Kidney (tissue), 14 donors: Measurements from ENCODE around the gene HSDL1. TPM values are rescaled to one million over a fixed set of nuclear protein-coding genes. Genes with fewer than 3 reads are reported as not detected.

ENCODE experiments used
- DNase-seq, 5 donors: peaks; one replicate each; pipeline ENCODE4 v3.0.0-alpha.2; 2013 to 2020
- FAIRE-seq: peaks from 2 replicates; lab custom pipeline; 2012; peaks lifted over from hg19 to GRCh38; lab: Jason Lieb, UNC
- H3K27ac ChIP-seq, 2 donors: one replicate each; pipeline ENCODE4 v1.7.0; 2013; ENCODE audit warnings: low read depth in 2 of 2, low read length in 2 of 2, inconsistent platforms in 1 of 2
- H3K27me3 ChIP-seq: one replicate; pipeline ENCODE4 v1.7.1; 2013; ENCODE audit warnings: low read length, inconsistent platforms; ENCODE audit not compliant: control insufficient read depth, insufficient read depth
- H3K36me3 ChIP-seq, 3 donors: one replicate each; pipeline versions ENCODE4 v1.7.0 to v1.7.1; 2013; ENCODE audit warnings: low read length in 3 of 3, control low read depth in 1 of 3, inconsistent platforms in 1 of 3; ENCODE audit not compliant: insufficient read depth in 3 of 3, control insufficient read depth in 2 of 3
- H3K4me1 ChIP-seq, 3 donors: one replicate each; pipeline versions ENCODE4 v1.7.0 to v1.7.1; 2013; ENCODE audit warnings: low read length in 3 of 3, inconsistent platforms in 1 of 3, low read depth in 1 of 3; ENCODE audit not compliant: control insufficient read depth in 2 of 3, insufficient read depth in 2 of 3
- H3K4me3 ChIP-seq, 3 donors: one replicate each; pipeline versions ENCODE4 v1.7.0 to v1.8.1; 2013; ENCODE audit warnings: low read length in 3 of 3, control low read depth in 1 of 3, inconsistent platforms in 1 of 3
- H3K9ac ChIP-seq, 3 donors: one replicate each; pipeline versions ENCODE4 v1.7.0 to v1.7.1; 2013; ENCODE audit warnings: low read length in 3 of 3, control low read depth in 1 of 3, inconsistent platforms in 1 of 3
- H3K9me3 ChIP-seq, 3 donors: one replicate each; pipeline versions ENCODE4 v1.7.0 to v1.7.1; 2013; ENCODE audit warnings: low read length in 3 of 3, control low read depth in 1 of 3, inconsistent platforms in 1 of 3; ENCODE audit not compliant: control insufficient read depth in 2 of 3, insufficient read depth in 1 of 3
- CTCF ChIP-seq: IDR thresholded peaks from 3 replicates; pipeline ENCODE4 v1.5.1; 2012; ENCODE audit warnings: mild to moderate bottlenecking, moderate library complexity, borderline replicate concordance; ENCODE audit not compliant: insufficient read depth; ENCODE audit errors: extremely low read depth
- intact Hi-C: fragments of 100-400 bp; cut with DNase I; formaldehyde crosslinking; loops from one replicate; pipeline ENCODE4 v1.11.1; 2022
- polyA plus RNA-seq: library from polyadenylated mRNA; stranded (reverse); fragments of 350-450 nt; fragmentation: Illumina TruSeq; extraction: RNeasy Lipid Tissue Mini Kit (QIAGEN cat#74804); gene quantifications from one replicate; pipeline ENCODE4 v1.2.3, GENCODE V29; 2014; ENCODE audit warnings: low read depth, low replicate concordance; ENCODE audit not compliant: insufficient read depth
- total RNA-seq: library from RNA; stranded (reverse); fragmentation: NEBNext Ultra II Directional; extraction: Animal tissue kit (Norgen Biotek cat#: 25700); gene quantifications from one replicate; pipeline ENCODE4 v1.2.1, GENCODE V29; 2021
- donor health status: control.
- donor health status: control.
- donor health status: control.
- donor health status: control.
- donor health status: control.
- donor health status: DM: yes; HTN: yes; CAD: no.
- donor health status: Normal renal cell carcinoma (clear cell type).

Gene HSDL1
- total and polyA plus RNA-seq, 2 donors from 2014 or later: 12.1 to 13.3 TPM

DNA sequence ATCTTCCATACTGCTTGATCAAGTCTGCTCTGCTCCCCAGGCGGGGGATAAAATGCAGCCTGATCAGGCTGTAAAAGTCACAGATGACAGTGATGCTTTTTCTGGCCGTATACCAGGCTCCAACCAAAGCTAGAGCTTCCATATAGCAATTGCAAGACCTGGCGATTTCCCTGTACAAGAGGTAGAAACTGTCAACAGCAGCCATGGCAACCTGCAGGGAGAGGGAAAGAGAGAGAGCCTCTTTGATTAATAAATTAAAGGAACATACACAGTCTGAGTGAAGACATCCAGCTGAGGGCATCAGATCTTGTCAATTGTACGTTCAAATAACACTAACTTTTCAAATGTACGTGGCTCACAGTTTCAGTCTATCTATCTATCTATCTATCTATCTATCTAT lies 13.9 kb downstream of the HSDL1 start:
- no peak for DNase-seq
- H3K9ac ChIP-seq: no peak overlapping the region
- TF ChIP-seq CTCF: no peak
- peaks cover 3 to 12% (median 8%) of the 10 kb centered on the region in 3 donors for H3K36me3 ChIP-seq
- no peaks in the 10 kb centered on the region for H3K4me1 ChIP-seq
- H3K27me3 ChIP-seq: no peaks in the 10 kb centered on the region
- no peak for FAIRE-seq
- no peak overlapping the region for H3K4me3 ChIP-seq
- no peaks in the 10 kb centered on the region for H3K9me3 ChIP-seq
- no peak overlapping the region for H3K27ac ChIP-seq
- intact Hi-C loops: no loop called here

DNA sequence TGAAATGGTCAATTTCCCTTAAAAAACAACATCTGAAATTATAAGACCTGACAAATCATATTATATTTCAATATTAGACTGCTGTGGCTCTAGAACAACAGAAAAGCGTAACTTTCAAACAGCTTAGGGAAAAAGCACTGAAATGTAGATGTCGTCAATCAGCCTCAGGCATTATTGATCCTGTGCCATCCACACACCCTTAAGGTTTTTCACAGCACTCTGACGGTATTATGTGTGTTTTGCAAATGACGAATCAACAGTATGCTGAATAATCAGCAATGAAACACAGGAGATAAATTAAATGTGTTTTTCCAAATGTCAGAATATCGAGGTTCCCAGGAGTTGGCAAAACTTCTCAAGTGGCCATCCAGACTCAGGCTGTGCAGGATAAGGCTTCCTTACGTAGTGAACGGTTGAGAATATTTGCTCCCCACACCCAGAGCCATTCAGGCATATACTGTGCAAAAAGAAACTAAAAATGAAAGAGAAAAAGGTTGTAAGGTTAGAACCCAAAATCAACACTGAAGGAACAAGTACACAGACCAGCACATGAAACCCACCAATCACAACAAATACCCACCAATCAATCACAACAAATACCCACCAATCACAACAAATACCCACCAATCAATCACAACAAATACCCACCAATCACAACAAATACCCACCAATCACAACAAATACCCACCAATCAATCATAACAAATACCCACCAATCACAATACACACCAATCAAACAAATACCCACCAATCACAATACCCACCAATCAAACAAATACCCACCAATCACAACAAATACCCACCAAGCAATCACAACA lies 20.5 kb downstream of the HSDL1 start:
- no peak overlapping the region for H3K9ac ChIP-seq
- peaks cover 5 to 9% (median 6%) of the 10 kb centered on the region in 3 donors for H3K36me3 ChIP-seq
- intact Hi-C loops: no loop called here
- no peaks in the 10 kb centered on the region for H3K4me1 ChIP-seq
- H3K9me3 ChIP-seq: no peaks in the 10 kb centered on the region
- H3K4me3 ChIP-seq: no peak overlapping the region
- no peak for FAIRE-seq
- no peak for TF ChIP-seq CTCF
- DNase-seq: no peak
- no peak overlapping the region for H3K27ac ChIP-seq
- no peaks in the 10 kb centered on the region for H3K27me3 ChIP-seq

DNA sequence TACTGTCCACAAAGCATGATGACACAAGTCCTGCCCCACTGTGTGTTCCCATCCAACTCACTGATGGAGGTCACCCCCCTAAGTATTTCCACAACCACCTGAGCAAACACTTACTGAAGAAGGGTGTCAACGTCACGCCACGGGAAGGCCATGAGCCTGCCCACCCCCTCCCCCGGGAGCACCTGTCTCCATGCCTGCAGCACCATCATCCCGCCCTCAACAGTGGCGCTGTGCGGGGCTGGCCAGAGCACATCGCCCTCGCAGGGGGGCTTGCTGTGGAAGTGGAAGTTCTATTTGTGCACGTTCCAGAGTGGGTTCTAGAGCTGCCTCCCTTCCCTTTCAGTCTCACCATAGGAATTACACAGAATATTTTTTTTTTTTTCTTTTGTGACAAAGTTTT lies 24.0 kb downstream of the HSDL1 start:
- H3K4me3 ChIP-seq: no peak overlapping the region
- peaks cover 0 to 4% (median 0%) of the 10 kb centered on the region in 3 donors for H3K4me1 ChIP-seq
- H3K9me3 ChIP-seq: no peaks in the 10 kb centered on the region
- intact Hi-C loops: no loop called here
- peaks cover 4 to 6% (median 6%) of the 10 kb centered on the region in 3 donors for H3K36me3 ChIP-seq
- H3K9ac ChIP-seq: no peak overlapping the region
- no peaks in the 10 kb centered on the region for H3K27me3 ChIP-seq
- no peak overlapping the region for H3K27ac ChIP-seq
- DNase-seq: no peak
- TF ChIP-seq CTCF: no peak
- FAIRE-seq: no peak
